GM21825 (cell line): Measurements from ENCODE around the gene ANTXR2.
"Not testable (repeated sequence)": the region's sequence is repeated elsewhere in the genome, so short reads cannot be mapped to it uniquely, and the experiment has no call there.

Experiments
- ATAC-seq: cut with Tn5 transposase; IDR thresholded peaks from one replicate; pipeline ENCODE4 v1.9.1; 2021; ENCODE audit warnings: mild to moderate bottlenecking, moderate library complexity; ENCODE audit not compliant: unreplicated experiment

Gene ANTXR2

GRCh38 chr4:79927931-79928330 lies 145.1 kb downstream of the ANTXR2 start:
- no peak for ATAC-seq

GRCh38 chr4:79923281-79923680 lies 149.7 kb downstream of the ANTXR2 start:
- no peak for ATAC-seq

DNA sequence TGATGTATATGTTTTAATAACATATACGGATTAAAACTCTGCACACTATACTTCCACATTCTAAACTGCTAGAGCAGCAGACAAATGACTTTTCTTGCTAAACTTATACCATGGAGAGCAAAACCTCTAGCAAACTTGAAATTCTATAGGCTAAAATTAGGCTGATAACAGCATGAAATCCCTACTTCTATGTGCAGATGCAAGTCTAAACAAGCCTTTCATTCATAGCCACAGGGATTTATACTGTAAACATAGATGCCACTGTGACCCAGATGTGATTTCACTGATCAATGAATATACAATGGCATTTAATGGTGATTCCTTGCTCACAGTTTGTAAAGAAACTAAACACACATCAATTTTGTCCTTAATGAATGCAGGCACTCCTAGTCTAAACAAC lies 151.0 kb downstream of the ANTXR2 start:
- no peak for ATAC-seq

- ATAC-seq: no peak
These were observed 152.7 kb downstream of the ANTXR2 start for GRCh38 chr4:79920163-79920853.

- no peak for ATAC-seq
These were observed 154.7 kb downstream of the ANTXR2 start for GRCh38 chr4:79918292-79918691.

GRCh38 chr4:79917246-79917645 lies 155.8 kb downstream of the ANTXR2 start:
- ATAC-seq: peak; percentile 84

DNA sequence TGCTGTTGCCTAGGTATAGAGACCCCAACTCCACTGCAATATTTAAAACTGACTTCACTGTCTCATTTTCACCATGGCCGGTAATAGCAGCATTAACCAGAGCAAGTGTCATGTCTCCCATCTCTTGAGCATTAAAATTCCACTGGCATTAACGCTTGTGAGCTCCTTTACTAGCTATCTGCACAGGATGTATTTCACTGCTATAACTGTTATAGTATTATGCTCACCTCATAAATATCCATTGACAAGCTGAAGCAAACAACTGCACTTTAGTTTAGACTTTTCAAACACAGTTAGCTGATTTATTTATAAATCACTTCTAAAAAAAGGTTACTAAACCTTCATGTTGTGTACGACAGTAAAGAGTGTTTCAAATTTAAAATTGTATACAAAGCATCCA lies 157.8 kb downstream of the ANTXR2 start:
- ATAC-seq: no peak

- no peak for ATAC-seq
These were observed 159.4 kb downstream of the ANTXR2 start for GRCh38 chr4:79913581-79913980.

- ATAC-seq: no peak
These were observed 166.0 kb downstream of the ANTXR2 start for GRCh38 chr4:79907001-79907400.

- ATAC-seq: no peak
These were observed 166.7 kb downstream of the ANTXR2 start for GRCh38 chr4:79906303-79906702.

DNA sequence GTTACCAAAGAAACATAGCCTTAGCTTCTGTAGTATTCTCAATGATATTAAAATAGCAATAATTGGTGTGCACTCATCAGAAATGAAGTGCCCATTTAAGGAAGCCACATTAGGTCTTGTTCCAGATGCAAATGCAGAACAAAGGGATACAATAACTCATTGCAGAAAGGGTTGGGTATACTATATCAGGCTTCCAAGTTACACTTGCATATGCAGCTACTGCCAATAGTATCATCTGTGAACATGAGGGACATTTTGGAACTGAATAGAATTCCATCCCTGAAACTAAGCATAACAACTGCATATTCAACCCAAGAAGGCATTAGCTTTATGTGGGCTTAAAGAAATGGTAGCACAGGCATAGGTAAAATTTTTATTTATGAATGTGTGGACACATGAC lies 167.8 kb downstream of the ANTXR2 start:
- no peak for ATAC-seq

GRCh38 chr4:79904331-79904730 lies 168.7 kb downstream of the ANTXR2 start:
- ATAC-seq: no peak

DNA sequence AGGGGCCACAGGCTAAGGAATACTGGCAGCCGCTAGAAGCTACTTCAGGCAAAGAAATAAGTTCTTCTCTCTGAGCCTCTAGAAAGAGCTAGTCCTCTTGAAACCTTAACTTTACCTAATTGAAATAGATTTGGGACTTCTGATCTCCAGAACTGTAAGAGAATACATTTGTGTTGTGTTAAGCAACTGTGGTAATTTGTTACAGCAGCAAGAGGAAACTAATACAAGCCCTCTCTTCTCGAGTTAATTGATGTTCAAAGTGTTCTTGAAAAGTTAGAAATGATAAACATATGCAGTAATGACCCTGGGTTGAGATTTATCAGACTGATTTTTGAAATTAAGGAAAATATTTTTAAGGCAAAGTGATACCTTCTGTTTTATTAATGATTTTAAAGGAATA lies 172.8 kb downstream of the ANTXR2 start:
- no peak for ATAC-seq

- ATAC-seq: no peak
These were observed 173.5 kb downstream of the ANTXR2 start for GRCh38 chr4:79899481-79899880.

- no peak for ATAC-seq
These were observed 175.0 kb downstream of the ANTXR2 start for GRCh38 chr4:79898055-79898454.

- ATAC-seq: no peak
These were observed 175.9 kb downstream of the ANTXR2 start for GRCh38 chr4:79897174-79897573.

DNA sequence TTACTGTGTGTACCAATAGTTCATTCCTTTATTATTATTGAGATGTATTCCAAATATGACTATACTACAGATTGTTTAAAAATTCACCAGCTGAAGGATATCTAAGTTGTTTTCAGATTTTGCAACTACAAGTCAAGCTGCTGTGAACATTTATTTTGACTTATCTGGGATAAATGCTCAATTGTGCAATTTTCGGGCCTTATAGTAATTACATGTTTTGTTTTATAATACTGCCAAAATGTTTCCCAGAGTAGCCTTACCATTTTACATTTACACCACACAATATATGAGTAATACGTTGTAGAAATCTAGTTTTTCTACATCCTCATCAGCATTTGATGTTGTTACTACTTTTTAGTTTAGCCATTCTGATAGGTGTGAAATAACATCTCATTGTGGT lies 179.6 kb downstream of the ANTXR2 start:
- no peak for ATAC-seq

GRCh38 chr4:79889026-79889425 lies 184.0 kb downstream of the ANTXR2 start:
- not testable (repeated sequence) for ATAC-seq

- no peak for ATAC-seq
These were observed 186.5 kb downstream of the ANTXR2 start for GRCh38 chr4:79886557-79886956.

DNA sequence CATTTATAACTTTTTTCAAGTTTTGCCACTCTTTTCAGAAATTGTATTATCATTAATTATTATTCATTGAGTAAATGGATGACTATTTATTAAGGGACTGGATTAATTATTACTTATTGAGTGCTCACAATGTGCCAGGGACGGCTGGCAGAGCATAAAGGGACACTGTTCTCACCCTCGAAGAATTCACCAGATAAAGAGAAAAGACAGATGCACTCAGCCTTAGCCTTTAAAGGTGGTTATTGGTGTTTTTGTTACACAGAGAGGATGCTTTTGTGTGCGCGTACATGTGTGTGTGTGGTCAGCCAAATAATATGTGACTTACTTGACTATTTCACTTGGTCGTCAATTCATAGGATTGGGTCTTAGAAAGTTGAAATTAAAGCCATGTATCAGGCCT lies 187.0 kb downstream of the ANTXR2 start:
- no peak for ATAC-seq

GRCh38 chr4:79883290-79883689 lies 189.7 kb downstream of the ANTXR2 start:
- ATAC-seq: no peak

DNA sequence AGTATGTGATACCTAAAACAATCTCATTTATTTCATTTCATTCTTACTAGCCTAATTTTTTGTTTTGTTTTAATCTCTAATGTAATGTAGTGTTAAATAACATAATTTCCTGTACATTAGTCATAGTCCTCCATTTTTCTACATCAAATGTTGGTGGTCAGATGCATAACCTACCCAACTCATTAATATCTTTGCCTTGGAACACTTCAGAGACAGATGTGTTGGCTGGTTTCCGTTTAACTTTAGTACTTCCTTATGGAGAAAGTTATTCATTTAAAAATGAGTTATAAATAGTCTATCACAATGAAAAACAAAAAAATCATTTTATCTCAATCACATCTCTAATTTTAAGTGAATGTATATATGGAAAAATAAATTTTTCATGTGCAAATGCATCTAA lies 190.2 kb downstream of the ANTXR2 start:
- ATAC-seq: no peak

GRCh38 chr4:79881407-79881806 lies 191.6 kb downstream of the ANTXR2 start:
- ATAC-seq: no peak
